Tibial artery (tissue), 4 donors: ENCODE data around the gene FNTB.

Experiments
- DNase-seq, 2 donors: peaks; one replicate each; pipeline ENCODE4 v3.0.0-alpha.2; 2019
- H3K27ac ChIP-seq, 2 donors: fragments of 200-600 bp; sonication (generic) in 1 of 2; 1 replicate in 1 of 2; 2 replicates in 1 of 2; pipeline ENCODE4 v1.5.1; 2018 to 2019; ENCODE audit warnings: mild to moderate bottlenecking in 1 of 2
- H3K27me3 ChIP-seq, 2 donors: fragments of 200-600 bp; sonication (generic) in 1 of 2; one replicate each; pipeline versions ENCODE4 v1.5.1 to v1.6.0; 2016 to 2019
- H3K36me3 ChIP-seq, 3 donors: fragments of 200-600 bp; sonication (generic) in 2 of 3; one replicate each; pipeline ENCODE4 v1.5.1; 2016 to 2019; ENCODE audit warnings: mild to moderate bottlenecking in 2 of 3
- H3K4me1 ChIP-seq, 4 donors: fragments of 200-600 bp; sonication (generic) in 2 of 4; 1 replicate in 3 of 4; 2 replicates in 1 of 4; pipeline ENCODE4 v1.5.1; 2016 to 2019
- H3K4me3 ChIP-seq, 2 donors: fragments of 200-600 bp; sonication (generic) in 1 of 2; 1 replicate in 1 of 2; 2 replicates in 1 of 2; pipeline ENCODE4 v1.5.1; 2018 to 2019; ENCODE audit warnings: mild to moderate bottlenecking in 2 of 2
- H3K9me3 ChIP-seq, 3 donors: fragments of 200-600 bp; sonication (generic) in 1 of 3; one replicate each; pipeline ENCODE4 v1.5.1; 2016 to 2019
- CTCF ChIP-seq, 2 experiments: fragments of 200-600 bp in 1 of 2; fragments of 450-650 bp in 1 of 2; IDR thresholded peaks; one replicate each; pipeline ENCODE4 v1.5.1; 2017 to 2019; ENCODE audit warnings: antibody characterized with exemption in 2 of 2, mild to moderate bottlenecking in 1 of 2, moderate library complexity in 1 of 2
- intact Hi-C: fragments of 100-400 bp; cut with DNase I; formaldehyde crosslinking; loops from one replicate; pipeline ENCODE4 v1.15.0; 2023; ENCODE audit warnings: low total_unique reads

The FNTB gene

GRCh38 chr14:64994540-64994939, 7.8 kb downstream of the FNTB start:
- DNase-seq: no peak
- Histone ChIP-seq H3K4me1 (no peaks in the 10 kb centered on the region), H3K9me3 (no peaks in the 10 kb centered on the region), H3K4me3 (no peak overlapping the region), H3K27me3 (no peaks in the 10 kb centered on the region), H3K27ac (no peak overlapping the region), H3K36me3 (no peaks in the 10 kb centered on the region)
- intact Hi-C loops: no loop called here
- TF ChIP-seq CTCF (IDR thresholded peaks at IDR 0.05): no peak

- Histone ChIP-seq H3K4me3 (no peak overlapping the region), H3K27ac (no peak overlapping the region), H3K4me1 (no peaks in the 10 kb centered on the region), H3K9me3 (no peaks in the 10 kb centered on the region), H3K27me3 (no peaks in the 10 kb centered on the region), H3K36me3 (no peaks in the 10 kb centered on the region)
- intact Hi-C loops: no loop called here
- TF ChIP-seq CTCF (IDR thresholded peaks at IDR 0.05): no peak
- no peak for DNase-seq
Measured at GRCh38 chr14:64995291-64995690, 8.6 kb downstream of the FNTB start.

GRCh38 chr14:64997108-64997794, 10.6 kb downstream of the FNTB start:
- H3K36me3 ChIP-seq: no peaks in the 10 kb centered on the region
- no peak for DNase-seq
- H3K27ac ChIP-seq: no peak overlapping the region
- H3K4me3 ChIP-seq: no peak overlapping the region
- intact Hi-C loops: no loop called here
- H3K9me3 ChIP-seq: no peaks in the 10 kb centered on the region
- TF ChIP-seq CTCF (IDR thresholded peaks at IDR 0.05): no peak
- no peaks in the 10 kb centered on the region for H3K27me3 ChIP-seq
- no peaks in the 10 kb centered on the region for H3K4me1 ChIP-seq

GRCh38 chr14:64998455-64998931, 11.8 kb downstream of the FNTB start:
- no peaks in the 10 kb centered on the region for H3K36me3 ChIP-seq
- intact Hi-C loops: no loop called here
- no peak overlapping the region for H3K4me3 ChIP-seq
- DNase-seq: no peak
- H3K9me3 ChIP-seq: no peaks in the 10 kb centered on the region
- H3K27ac ChIP-seq: no peak overlapping the region
- TF ChIP-seq CTCF (IDR thresholded peaks at IDR 0.05): no peak
- no peaks in the 10 kb centered on the region for H3K27me3 ChIP-seq
- H3K4me1 ChIP-seq: no peaks in the 10 kb centered on the region

- intact Hi-C loops: no loop called here
- Histone ChIP-seq H3K4me3 (no peak overlapping the region), H3K27ac (no peak overlapping the region), H3K36me3 (peaks cover 0 to 10% (median 9%) of the 10 kb centered on the region in 3 donors), H3K27me3 (no peaks in the 10 kb centered on the region), H3K4me1 (no peaks in the 10 kb centered on the region), H3K9me3 (no peaks in the 10 kb centered on the region)
- DNase-seq: no peak
- no peak for TF ChIP-seq CTCF (IDR thresholded peaks at IDR 0.05)
Measured at GRCh38 chr14:65000898-65001591, 14.3 kb downstream of the FNTB start.
